T-cell (primary cell): Measurements from ENCODE around the gene QSOX2. TPM values are rescaled to one million over a fixed set of nuclear protein-coding genes. Genes with fewer than 3 reads are reported as not detected.

Experiments used
- ATAC-seq, 4 experiments: fragments of 200-7000 bp in 3 of 4; fragments of 150-1000 bp in 1 of 4; cut with Tn5 transposase; replicated peaks in 1 of 4; 1 replicate in 3 of 4; 2 replicates in 1 of 4; pipeline ENCODE4 v1.10.0; 2021; ENCODE audit warnings: moderate library complexity in 3 of 4, mild to moderate bottlenecking in 2 of 4, moderate number of reproducible peaks in 1 of 4
- CTCF ChIA-PET, 2 donors: fragments of 300-600 bp; sonication (Branson Sonifier 250); formaldehyde crosslinking; loops; one replicate each; lab custom pipeline; 2022; ENCODE audit warnings: antibody characterized with exemption in 2 of 2; lab: Charles Lee
- POLR2A ChIA-PET, 2 donors: fragments of 300-600 bp; sonication (Branson Sonifier 250); formaldehyde crosslinking; loops; one replicate each; lab custom pipeline; 2022; ENCODE audit warnings: antibody characterized with exemption in 2 of 2; lab: Charles Lee
- DNase-seq, 35 experiments: peaks; one replicate each; pipeline versions ENCODE4 v3.0.0 to v3.0.0-alpha.2; 2013 to 2023
- H3K27ac ChIP-seq: one replicate; pipeline ENCODE4 v1.5.1; 2013; ENCODE audit warnings: low read length
- H3K27me3 ChIP-seq, 2 experiments: replicated peaks in 1 of 2; 1 replicate in 1 of 2; 2 replicates in 1 of 2; pipeline versions ENCODE4 v1.6.1 to v1.7.0; 2013; ENCODE audit warnings: low read length in 1 of 2, mixed read lengths in 1 of 2; ENCODE audit not compliant: control insufficient read depth in 2 of 2, insufficient read depth in 2 of 2; ENCODE audit errors: extremely low read depth in 1 of 2
- H3K36me3 ChIP-seq, 2 donors: 1 replicate in 1 of 2; 2 replicates in 1 of 2; pipeline versions ENCODE4 v1.6.1 to v1.7.0; 2013; ENCODE audit warnings: low read length in 1 of 2; ENCODE audit not compliant: control insufficient read depth in 2 of 2, insufficient read depth in 1 of 2; ENCODE audit errors: extremely low read depth in 1 of 2
- H3K4me1 ChIP-seq, 2 experiments: 1 replicate in 1 of 2; 2 replicates in 1 of 2; pipeline versions ENCODE4 v1.6.1 to v1.7.0; 2013; ENCODE audit warnings: low read length in 2 of 2, mixed read lengths in 1 of 2; ENCODE audit not compliant: insufficient read depth in 2 of 2, control insufficient read depth in 1 of 2; ENCODE audit errors: extremely low read depth in 1 of 2
- H3K4me3 ChIP-seq, 2 donors: 1 replicate in 1 of 2; 2 replicates in 1 of 2; pipeline versions ENCODE4 v1.5.1 to v1.7.0; 2013; ENCODE audit warnings: mild to moderate bottlenecking in 2 of 2, low read length in 1 of 2, moderate library complexity in 1 of 2; ENCODE audit not compliant: control insufficient read depth in 1 of 2; ENCODE audit errors: extremely low read depth in 1 of 2
- H3K9me3 ChIP-seq: 2 replicates; pipeline ENCODE4 v1.7.0; 2013
- H3K27ac Mint-ChIP-seq, 2 donors: one replicate each; pipeline ENCODE4 v1.8.0; 2020 to 2021; ENCODE audit warnings: mild to moderate bottlenecking in 2 of 2, mixed read lengths in 2 of 2
- H3K27me3 Mint-ChIP-seq, 2 donors: one replicate each; pipeline ENCODE4 v1.8.0; 2021 to 2022; ENCODE audit warnings: mixed read lengths in 2 of 2
- H3K36me3 Mint-ChIP-seq: one replicate; pipeline ENCODE4 v1.8.0; 2021; ENCODE audit warnings: mixed read lengths
- H3K4me1 Mint-ChIP-seq, 3 donors: one replicate each; pipeline ENCODE4 v1.8.0; 2020 to 2022; ENCODE audit warnings: mixed read lengths in 3 of 3, mild to moderate bottlenecking in 1 of 3
- H3K4me3 Mint-ChIP-seq, 3 donors: one replicate each; pipeline ENCODE4 v1.8.0; 2020 to 2022; ENCODE audit warnings: mild to moderate bottlenecking in 3 of 3, mixed read lengths in 3 of 3, moderate library complexity in 3 of 3
- H3K9me3 Mint-ChIP-seq, 3 donors: one replicate each; pipeline ENCODE4 v1.8.0; 2020 to 2022; ENCODE audit warnings: mixed read lengths in 3 of 3
- whole genome bisulfite sequencing: methylation state at CpG from one replicate; pipeline ENCODE4 v1.1.5; 2013; ENCODE audit warnings: missing lambda C conversion rate; ENCODE audit not compliant: insufficient coverage; 5-methylcytosine and 5-hydroxymethylcytosine counted together
- total RNA-seq, 35 experiments: library from RNA in 6 of 35; stranded (reverse) in 6 of 35; fragments of 120-200 nt in 1 of 35; gene quantifications; one replicate each; pipeline versions ENCODE4 v1.2.1 to v1.2.4 and lab custom pipeline; 2013 to 2026

QSOX2 gene
- total RNA-seq, 5 donors from 2014 or later (not counting 1 experiment from before 2014, with no cell fraction given) = 14.1 to 19.4 (median 17.0) TPM

DNA sequence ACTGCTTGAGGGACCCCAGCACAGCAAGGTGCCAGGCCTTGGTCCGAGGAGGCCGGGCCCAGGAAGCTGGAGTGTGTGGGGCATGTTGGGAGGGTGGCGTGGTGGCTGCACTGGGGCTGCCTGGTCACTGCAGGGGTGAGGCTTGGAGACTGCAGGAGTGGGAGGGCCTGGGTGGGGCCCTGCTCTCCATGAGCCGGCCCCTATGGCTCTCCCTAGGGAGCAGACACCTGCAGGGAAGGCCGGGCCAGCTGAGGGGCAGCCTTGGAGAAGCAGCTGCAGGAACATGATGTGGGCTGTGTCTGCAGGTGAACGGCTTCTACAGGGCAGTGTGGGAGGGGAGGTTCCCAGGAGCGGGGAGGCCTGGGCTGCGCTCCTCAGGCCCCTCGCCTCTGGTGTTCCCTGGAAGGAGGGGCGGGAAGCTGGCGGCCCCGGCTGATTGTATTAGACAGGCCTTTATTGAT lies 85.2 kb downstream of the QSOX2 start:
- Histone ChIP-seq H3K4me1 (no peaks in the 10 kb centered on the region), H3K27ac (no peak overlapping the region), H3K4me3 (no peak overlapping the region), H3K9me3 (no peaks in the 10 kb centered on the region), H3K27me3 (peaks cover 0 to 35% of the 10 kb centered on the region in 2 experiments), H3K36me3 (no peaks in the 10 kb centered on the region)
- ATAC-seq = no peak
- 83% methylated on average over 7 of the region's 12 CpGs for WGBS
- POLR2A ChIA-PET = no interaction called here
- no peak overlapping the region for H3K27ac Mint-ChIP-seq
- CTCF ChIA-PET = no interaction called here
- H3K27me3 Mint-ChIP-seq = peaks cover 3 to 4% of the 10 kb centered on the region in 2 donors
- DNase-seq = no peak
- no peaks in the 10 kb centered on the region for H3K4me1 Mint-ChIP-seq
- H3K36me3 Mint-ChIP-seq = no peaks in the 10 kb centered on the region
- peaks cover 3 to 4% (median 4%) of the 10 kb centered on the region in 3 donors for H3K9me3 Mint-ChIP-seq
- H3K4me3 Mint-ChIP-seq = no peak overlapping the region

GRCh38 chr9:136159851-136160250 lies 85.8 kb downstream of the QSOX2 start:
- Histone ChIP-seq H3K27ac (no peak overlapping the region), H3K4me3 (no peak overlapping the region), H3K36me3 (no peaks in the 10 kb centered on the region), H3K4me1 (no peaks in the 10 kb centered on the region), H3K27me3 (peaks cover 0 to 38% of the 10 kb centered on the region in 2 experiments), H3K9me3 (no peaks in the 10 kb centered on the region)
- 87% methylated on average over 14 of the region's 16 CpGs for whole genome bisulfite sequencing
- H3K4me1 Mint-ChIP-seq = no peaks in the 10 kb centered on the region
- POLR2A ChIA-PET = no interaction called here
- CTCF ChIA-PET = no interaction called here
- ATAC-seq (no peak), DNase-seq (no peak)
- H3K36me3 Mint-ChIP-seq = no peaks in the 10 kb centered on the region
- peaks cover 7 to 10% of the 10 kb centered on the region in 2 donors for H3K27me3 Mint-ChIP-seq
- H3K4me3 Mint-ChIP-seq = no peak overlapping the region
- peaks cover 3 to 4% (median 4%) of the 10 kb centered on the region in 3 donors for H3K9me3 Mint-ChIP-seq
- H3K27ac Mint-ChIP-seq = no peak overlapping the region

DNA sequence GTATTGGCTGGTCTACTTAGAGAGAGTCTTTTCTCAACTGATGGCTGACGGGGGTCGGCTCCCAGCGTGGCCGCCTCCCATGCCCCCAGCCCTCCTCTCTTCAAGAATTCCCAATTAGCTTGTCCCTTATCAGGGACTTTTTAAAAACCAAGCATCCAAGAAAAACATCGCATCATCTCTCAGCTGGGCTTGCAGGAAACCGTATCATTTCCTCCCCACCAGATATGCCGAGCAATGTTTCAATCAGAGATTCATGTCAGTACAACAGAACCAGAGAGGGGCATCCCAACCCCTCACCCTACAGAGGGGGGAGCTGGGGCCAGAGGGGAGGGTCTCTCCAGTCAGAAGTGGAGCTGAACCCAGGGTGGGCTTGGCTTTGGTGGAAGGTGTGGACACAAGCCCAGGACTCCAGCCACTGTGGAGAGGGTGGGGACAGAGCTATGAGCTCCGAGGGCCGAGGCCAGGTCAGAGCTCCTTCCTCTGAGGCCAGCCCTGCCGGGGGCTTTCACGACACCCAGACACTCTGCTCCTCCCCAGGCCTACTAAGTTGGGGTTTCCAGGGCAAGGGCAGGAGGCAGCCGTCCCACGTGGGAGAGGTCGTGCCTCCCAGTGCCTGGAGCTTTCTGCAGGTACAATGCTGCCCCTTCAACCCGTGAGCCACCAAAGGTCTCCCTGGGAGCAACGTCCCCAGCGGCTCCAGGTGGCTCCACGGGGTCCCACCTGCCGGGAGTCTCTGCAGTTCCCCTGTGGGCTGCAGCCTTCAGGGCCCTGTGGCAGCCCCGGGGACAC lies 87.9 kb downstream of the QSOX2 start:
- CTCF ChIA-PET = no interaction called here
- Mint-ChIP-seq H3K36me3 (no peaks in the 10 kb centered on the region), H3K9me3 (no peaks in the 10 kb centered on the region), H3K27ac (no peak overlapping the region), H3K4me1 (no peaks in the 10 kb centered on the region), H3K27me3 (peaks cover 6 to 12% of the 10 kb centered on the region in 2 donors), H3K4me3 (no peak overlapping the region)
- H3K27me3 ChIP-seq = peaks cover 0 to 41% of the 10 kb centered on the region in 2 experiments
- 78% methylated on average over 12 of the region's 20 CpGs for WGBS
- H3K27ac ChIP-seq = no peak overlapping the region
- POLR2A ChIA-PET = no interaction called here
- DNase-seq = no peak
- no peaks in the 10 kb centered on the region for H3K4me1 ChIP-seq
- H3K9me3 ChIP-seq = no peaks in the 10 kb centered on the region
- H3K4me3 ChIP-seq = no peak overlapping the region
- ATAC-seq = no peak
- no peaks in the 10 kb centered on the region for H3K36me3 ChIP-seq

Other genes starting within 250 kb of the QSOX2 start
- 10 to 100 TPM in 3 of 5 donors, 1 to 10 TPM in 2; 4.2 to 11.7 (median 11.3) TPM for gene NACC2, start 150.5 kb downstream of the QSOX2 start, total RNA-seq
- gene TMEM250, start 126.9 kb downstream of the QSOX2 start, total RNA-seq = 10 to 100 TPM; 21.0 to 77.9 (median 63.0) TPM
- gene LHX3, start 40.7 kb downstream of the QSOX2 start, total RNA-seq = under 1 TPM in 2 of 5 donors, not detected in 3; 0.13 to 0.42 TPM
- under 1 TPM in 4 of 5 donors, not detected in 1; 0.07 to 0.20 (median 0.09) TPM for gene CCDC187, start 58.3 kb upstream of the QSOX2 start, total RNA-seq
- 10 to 100 TPM in 2 of 5 donors, 1 to 10 TPM in 3; 8.6 to 11.5 (median 9.7) TPM for gene GPSM1, start 81.7 kb upstream of the QSOX2 start, total RNA-seq
- 10 to 100 TPM; 20.4 to 46.8 (median 36.3) TPM for gene DNLZ, start 117.9 kb upstream of the QSOX2 start, total RNA-seq
- 1 to 10 TPM in 1 of 5 donors, under 1 TPM in 4; 0.43 to 1.4 (median 0.76) TPM for gene CARD9, start 127.9 kb upstream of the QSOX2 start, total RNA-seq
- 10 to 100 TPM; 10.5 to 15.7 (median 13.3) TPM for gene SNAPC4, start 154.4 kb upstream of the QSOX2 start, total RNA-seq
- gene ENTR1, start 164.8 kb upstream of the QSOX2 start, total RNA-seq = 100 to 1,000 TPM in 1 of 5 donors, 10 to 100 TPM in 4; 57.7 to 103 (median 95.6) TPM
- 10 to 100 TPM; 55.8 to 81.9 (median 65.7) TPM for gene PMPCA, start 164.8 kb upstream of the QSOX2 start, total RNA-seq
- gene INPP5E, start 194.0 kb upstream of the QSOX2 start, total RNA-seq = 10 to 100 TPM; 16.5 to 35.5 (median 31.8) TPM
- 10 to 100 TPM; 76.3 to 99.0 (median 92.4) TPM for gene SEC16A, start 237.2 kb upstream of the QSOX2 start, total RNA-seq